ENCODE data around the gene DTNA. TPM values are rescaled to one million over a fixed set of nuclear protein-coding genes. Genes with fewer than 3 reads are reported as not detected.

The DTNA gene
- total RNA-seq, 6 experiments from 2014 or later = 0.58 to 1.2 (median 0.98) TPM

GRCh38 chr18:34932363-34932762 is 222.3 kb downstream of the DTNA start:
- H3K36me3 Mint-ChIP-seq (ENCODE audit: low read depth) = no peaks in the 10 kb centered on the region

GRCh38 chr18:34932792-34933466 is 222.8 kb downstream of the DTNA start:
- Mint-ChIP-seq H3K4me3 (no peak overlapping the region), H3K9me3 (no peaks in the 10 kb centered on the region)

More at GRCh38 chr18:34932363-34932762, 222.3 kb downstream of the DTNA start:
- no peaks in the 10 kb centered on the region for H3K27me3 Mint-ChIP-seq (ENCODE audit: insufficient read depth)
- no peak overlapping the region for H3K4me3 Mint-ChIP-seq
- peaks cover 18% of the 10 kb centered on the region for H3K4me1 Mint-ChIP-seq (ENCODE audit: low read depth)
- TF ChIP-seq, protein P1, sequence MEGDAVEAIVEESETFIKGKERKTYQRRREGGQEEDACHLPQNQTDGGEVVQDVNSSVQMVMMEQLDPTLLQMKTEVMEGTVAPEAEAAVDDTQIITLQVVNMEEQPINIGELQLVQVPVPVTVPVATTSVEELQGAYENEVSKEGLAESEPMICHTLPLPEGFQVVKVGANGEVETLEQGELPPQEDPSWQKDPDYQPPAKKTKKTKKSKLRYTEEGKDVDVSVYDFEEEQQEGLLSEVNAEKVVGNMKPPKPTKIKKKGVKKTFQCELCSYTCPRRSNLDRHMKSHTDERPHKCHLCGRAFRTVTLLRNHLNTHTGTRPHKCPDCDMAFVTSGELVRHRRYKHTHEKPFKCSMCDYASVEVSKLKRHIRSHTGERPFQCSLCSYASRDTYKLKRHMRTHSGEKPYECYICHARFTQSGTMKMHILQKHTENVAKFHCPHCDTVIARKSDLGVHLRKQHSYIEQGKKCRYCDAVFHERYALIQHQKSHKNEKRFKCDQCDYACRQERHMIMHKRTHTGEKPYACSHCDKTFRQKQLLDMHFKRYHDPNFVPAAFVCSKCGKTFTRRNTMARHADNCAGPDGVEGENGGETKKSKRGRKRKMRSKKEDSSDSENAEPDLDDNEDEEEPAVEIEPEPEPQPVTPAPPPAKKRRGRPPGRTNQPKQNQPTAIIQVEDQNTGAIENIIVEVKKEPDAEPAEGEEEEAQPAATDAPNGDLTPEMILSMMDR (IDR thresholded peaks at IDR 0.05) = no peak
- no peaks in the 10 kb centered on the region for H3K9me3 Mint-ChIP-seq
- DNase-seq = no peak
- H3K27ac Mint-ChIP-seq = no peak overlapping the region

DNA sequence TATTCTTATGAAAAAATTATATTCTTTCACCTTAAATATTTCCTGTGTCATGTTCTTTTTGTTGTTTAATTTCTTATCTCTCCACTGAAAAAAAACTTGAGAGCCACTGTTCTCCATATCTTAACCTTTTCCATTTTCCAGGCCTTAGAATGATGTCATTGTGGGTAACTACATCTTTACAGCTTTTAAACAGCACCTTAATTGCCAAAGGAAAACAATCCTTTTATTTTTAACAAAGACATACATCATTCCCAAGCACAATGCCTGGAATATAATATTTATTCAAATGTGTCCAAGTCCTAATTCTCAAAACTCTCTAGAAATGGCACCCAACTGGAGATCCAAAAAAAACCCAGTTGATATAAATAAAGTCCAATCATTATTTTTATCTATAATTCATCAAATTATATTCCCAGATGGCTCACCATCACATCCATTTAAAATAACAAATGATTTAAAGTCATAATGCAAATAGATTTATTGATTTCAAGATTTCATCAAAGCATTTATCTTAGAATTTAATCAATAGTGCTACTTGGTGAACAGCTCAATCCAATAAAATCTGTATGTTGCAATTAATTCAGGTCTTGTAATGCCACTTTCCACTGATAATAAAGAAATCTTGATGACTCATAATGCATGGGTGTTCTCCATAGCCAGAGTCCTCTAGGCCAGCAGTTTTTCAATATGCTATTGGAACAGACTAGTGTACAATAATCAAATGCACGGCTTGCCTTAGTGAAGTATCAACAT is 224.0 kb downstream of the DTNA start:
- no peaks in the 10 kb centered on the region for H3K36me3 Mint-ChIP-seq (ENCODE audit: low read depth)
- no peak overlapping the region for H3K27ac Mint-ChIP-seq
- DNase-seq = no peak
- no peaks in the 10 kb centered on the region for H3K9me3 Mint-ChIP-seq
- TF ChIP-seq, protein P1 (IDR thresholded peaks at IDR 0.05) = no peak
- peaks cover 10% of the 10 kb centered on the region for H3K4me1 Mint-ChIP-seq (ENCODE audit: low read depth)
- no peak overlapping the region for H3K4me3 Mint-ChIP-seq
- H3K27me3 Mint-ChIP-seq (ENCODE audit: insufficient read depth) = no peaks in the 10 kb centered on the region

More at GRCh38 chr18:34932792-34933466, 222.8 kb downstream of the DTNA start:
- H3K36me3 Mint-ChIP-seq (ENCODE audit: low read depth) = no peaks in the 10 kb centered on the region
- no peaks in the 10 kb centered on the region for H3K27me3 Mint-ChIP-seq (ENCODE audit: insufficient read depth)
- H3K27ac Mint-ChIP-seq = no peak overlapping the region
- no peak for DNase-seq
- TF ChIP-seq, protein P1 (IDR thresholded peaks at IDR 0.05) = no peak
- peaks cover 18% of the 10 kb centered on the region for H3K4me1 Mint-ChIP-seq (ENCODE audit: low read depth)

GRCh38 chr18:34936772-34937171 is 226.7 kb downstream of the DTNA start:
- H3K27me3 Mint-ChIP-seq (ENCODE audit: insufficient read depth) = no peaks in the 10 kb centered on the region
- no peak overlapping the region for H3K4me3 Mint-ChIP-seq
- TF ChIP-seq, protein P1 (IDR thresholded peaks at IDR 0.05) = no peak
- H3K9me3 Mint-ChIP-seq = no peaks in the 10 kb centered on the region
- no peak for DNase-seq
- H3K4me1 Mint-ChIP-seq (ENCODE audit: low read depth) = no peaks in the 10 kb centered on the region
- no peaks in the 10 kb centered on the region for H3K36me3 Mint-ChIP-seq (ENCODE audit: low read depth)
- no peak overlapping the region for H3K27ac Mint-ChIP-seq

- Mint-ChIP-seq H3K9me3 (no peaks in the 10 kb centered on the region), H3K4me3 (no peak overlapping the region), H3K27me3 (ENCODE audit: insufficient read depth) (no peaks in the 10 kb centered on the region), H3K4me1 (ENCODE audit: low read depth) (peaks cover 5% of the 10 kb centered on the region; the same call in 1 of the 2 replicates), H3K36me3 (ENCODE audit: low read depth) (no peaks in the 10 kb centered on the region), H3K27ac (no peak overlapping the region)
- DNase-seq = no peak
- TF ChIP-seq, protein P1 (IDR thresholded peaks at IDR 0.05) = no peak
Observed at GRCh38 chr18:34938090-34938489, 228.0 kb downstream of the DTNA start.

All from HFFc6 (cell line).